Activated CD8-positive, alpha-beta memory T cell treated with anti-CD3 and anti-CD28 coated beads, Interleukin-2, amount 50 U/mL, for 1 hour (primary cell): ENCODE data around the gene GEMIN5.

ENCODE experiments used
- DNase-seq: peaks from one replicate; pipeline ENCODE4 v3.0.0-alpha.2; 2020; ENCODE audit errors: extremely low read depth

The GEMIN5 gene

GRCh38 chr5:154884424-154884823, 53.6 kb downstream of the GEMIN5 start:
- no peak for DNase-seq

DNA sequence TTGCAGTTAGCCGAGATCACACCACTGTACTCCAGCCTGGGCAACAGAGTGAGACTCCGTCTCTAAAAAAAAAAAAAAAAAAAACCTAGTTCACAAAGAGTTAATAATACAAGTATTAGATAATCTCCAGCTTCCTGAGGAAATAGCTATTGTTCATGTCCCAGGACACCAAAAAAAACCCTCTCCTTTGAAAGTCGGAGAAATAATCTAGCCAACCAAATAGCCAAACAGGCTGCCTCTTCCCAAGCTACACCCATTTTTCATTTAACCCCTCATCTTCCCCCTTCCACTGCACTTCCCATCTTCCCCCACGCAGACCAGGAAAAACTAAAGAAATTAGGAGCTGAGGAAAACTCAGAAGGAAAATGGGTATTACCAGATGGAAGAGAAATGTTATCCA, 56.0 kb downstream of the GEMIN5 start:
- DNase-seq, result no peak

GRCh38 chr5:154878642-154879335, 59.2 kb downstream of the GEMIN5 start:
- no peak for DNase-seq

DNA sequence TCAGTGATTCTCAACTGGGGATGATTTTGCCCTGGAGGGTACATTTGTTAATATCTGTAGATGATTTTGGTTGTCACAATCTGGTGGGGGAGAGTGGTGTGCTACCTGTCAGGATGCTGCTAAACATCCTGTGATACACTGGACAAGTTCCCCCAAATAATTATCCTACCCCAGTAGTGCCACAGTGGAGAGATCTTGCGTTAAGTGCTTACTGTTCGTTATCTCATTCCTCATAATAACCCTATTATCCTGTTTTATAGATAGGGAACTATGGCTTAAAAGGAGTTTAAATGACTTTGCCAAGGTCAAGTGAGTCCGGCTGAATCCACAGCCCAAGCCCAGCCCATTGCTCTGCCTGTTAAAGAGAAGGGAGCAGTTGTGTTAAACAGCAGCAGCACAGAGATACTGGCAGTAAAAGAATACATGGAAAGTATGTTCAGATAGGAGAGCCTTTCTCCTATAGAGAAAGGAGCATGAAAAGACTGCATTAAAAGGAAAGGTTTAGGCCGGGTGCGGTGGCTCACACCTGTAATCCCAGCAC, 64.2 kb downstream of the GEMIN5 start:
- DNase-seq, result no peak

- no peak for DNase-seq
Observed at GRCh38 chr5:154871734-154872133, 66.3 kb downstream of the GEMIN5 start.

- no peak for DNase-seq
Observed at GRCh38 chr5:154868702-154869101, 69.3 kb downstream of the GEMIN5 start.

DNA sequence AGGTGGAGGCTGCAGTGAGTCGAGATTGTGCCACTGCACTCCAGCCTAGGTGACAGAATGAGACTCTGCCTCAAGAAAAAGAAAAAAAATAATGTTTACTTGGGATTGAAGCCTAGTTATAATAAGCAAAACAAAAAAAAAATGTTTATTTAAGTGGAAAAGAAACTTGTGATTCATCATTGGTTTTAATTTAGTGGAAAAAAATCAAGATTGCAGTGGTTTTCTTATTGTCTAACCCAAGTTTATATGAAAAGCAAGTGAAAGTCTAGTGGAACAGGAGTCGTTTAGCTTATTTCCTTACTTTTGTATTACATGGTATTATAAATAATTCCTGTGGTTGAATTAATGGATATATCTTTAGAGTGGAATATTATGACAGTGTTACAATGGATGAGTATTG, 71.2 kb downstream of the GEMIN5 start:
- DNase-seq, result no peak

DNA sequence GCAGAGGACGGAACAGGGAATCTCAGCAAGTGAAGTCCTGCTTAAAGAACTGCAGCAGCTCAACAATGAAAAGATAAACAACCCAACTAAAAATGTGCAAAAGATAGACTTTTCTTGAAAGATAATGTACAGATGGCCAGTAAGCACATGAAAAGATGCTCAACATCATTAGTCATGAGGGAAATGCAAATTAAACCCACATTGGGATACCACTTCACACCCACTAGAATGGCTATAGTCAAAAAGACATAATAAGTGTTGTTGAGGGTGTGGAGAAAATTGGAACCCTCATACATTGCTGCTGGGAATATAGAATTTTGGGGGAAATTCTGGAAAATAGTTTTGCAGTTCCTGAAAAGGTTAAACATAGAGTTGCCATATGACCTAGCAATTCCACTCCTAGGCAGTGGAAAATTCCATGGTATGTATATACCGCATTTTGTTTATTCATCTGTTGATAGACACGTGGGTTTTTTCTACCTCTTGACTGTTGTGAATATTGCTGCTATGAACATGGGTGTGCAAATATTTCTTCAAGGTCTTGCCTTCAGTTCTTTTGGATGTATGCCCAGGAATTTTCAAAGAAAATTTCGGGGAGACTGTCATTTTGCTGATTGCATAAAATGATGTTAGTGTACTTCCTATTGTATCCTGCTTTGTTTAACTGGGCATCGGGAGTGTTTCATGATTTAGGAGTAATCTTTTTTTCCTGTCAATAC, 72.4 kb downstream of the GEMIN5 start:
- DNase-seq, result no peak

GRCh38 chr5:154863291-154864080, 74.5 kb downstream of the GEMIN5 start:
- no peak for DNase-seq

DNA sequence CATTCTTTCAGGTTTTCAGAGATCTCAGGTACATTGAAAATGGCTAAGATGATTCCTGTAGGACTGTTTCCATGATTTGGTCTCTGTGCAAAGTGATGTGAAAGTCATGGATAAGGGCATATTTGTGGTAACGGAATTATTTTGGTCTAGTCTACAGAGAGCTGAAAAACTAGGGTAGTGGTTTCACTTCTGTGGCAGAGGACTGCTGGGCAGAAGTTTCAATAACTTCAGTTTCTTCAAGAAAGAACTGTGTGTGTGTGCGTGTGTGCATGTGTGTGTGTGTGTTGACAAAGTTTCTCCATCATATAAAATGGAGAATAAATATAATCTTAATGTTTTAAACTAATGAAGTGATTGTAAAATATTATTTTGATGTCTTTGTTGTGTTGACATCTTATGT, 75.2 kb downstream of the GEMIN5 start:
- no peak for DNase-seq

- no peak for DNase-seq
Observed at GRCh38 chr5:154861946-154862345, 76.1 kb downstream of the GEMIN5 start.

- no peak for DNase-seq
Observed at GRCh38 chr5:154860765-154861164, 77.2 kb downstream of the GEMIN5 start.

GRCh38 chr5:154860123-154860522, 77.9 kb downstream of the GEMIN5 start:
- no peak for DNase-seq

DNA sequence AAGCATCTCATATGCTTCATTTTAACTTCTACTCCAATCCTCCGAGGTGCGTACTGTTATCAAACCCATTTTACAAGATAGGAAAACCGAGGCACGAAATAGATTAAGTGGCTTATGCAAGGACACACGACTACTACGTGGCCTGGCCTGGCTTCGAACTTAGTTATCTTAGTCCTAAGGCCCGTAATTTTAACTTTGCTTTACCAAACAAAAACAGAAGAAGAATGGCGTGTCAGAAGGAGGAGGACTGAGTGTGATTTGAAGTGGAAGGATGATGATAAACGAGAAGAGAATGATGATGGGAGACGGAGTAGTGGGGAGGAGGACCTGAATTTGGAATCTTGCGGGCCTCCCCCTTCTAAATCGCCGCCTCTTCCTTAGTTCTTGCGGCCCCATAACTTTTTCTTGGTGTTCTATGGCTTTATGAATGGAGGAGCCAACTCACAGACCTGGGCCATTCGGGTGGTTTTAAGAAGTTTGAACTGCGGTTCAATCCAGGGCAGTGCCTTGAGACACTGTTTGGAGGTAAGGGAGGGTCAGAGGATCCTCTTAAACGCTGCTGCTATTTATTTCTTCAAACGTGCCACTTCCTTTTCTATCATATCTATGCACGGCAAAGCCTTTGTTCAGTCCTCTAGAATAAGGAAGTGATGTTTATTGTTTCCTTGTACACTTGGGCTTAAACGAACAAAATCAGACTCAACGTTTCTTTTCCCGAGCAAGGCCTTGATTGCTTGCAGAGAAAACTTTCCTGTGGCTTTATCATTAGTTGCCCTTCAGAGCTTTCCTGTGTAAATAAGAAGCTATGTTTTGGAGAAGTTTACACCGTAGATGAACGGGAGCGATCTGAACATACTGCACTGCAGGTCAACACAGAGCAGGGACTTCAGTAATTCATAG, 78.8 kb downstream of the GEMIN5 start:
- DNase-seq, result no peak

DNA sequence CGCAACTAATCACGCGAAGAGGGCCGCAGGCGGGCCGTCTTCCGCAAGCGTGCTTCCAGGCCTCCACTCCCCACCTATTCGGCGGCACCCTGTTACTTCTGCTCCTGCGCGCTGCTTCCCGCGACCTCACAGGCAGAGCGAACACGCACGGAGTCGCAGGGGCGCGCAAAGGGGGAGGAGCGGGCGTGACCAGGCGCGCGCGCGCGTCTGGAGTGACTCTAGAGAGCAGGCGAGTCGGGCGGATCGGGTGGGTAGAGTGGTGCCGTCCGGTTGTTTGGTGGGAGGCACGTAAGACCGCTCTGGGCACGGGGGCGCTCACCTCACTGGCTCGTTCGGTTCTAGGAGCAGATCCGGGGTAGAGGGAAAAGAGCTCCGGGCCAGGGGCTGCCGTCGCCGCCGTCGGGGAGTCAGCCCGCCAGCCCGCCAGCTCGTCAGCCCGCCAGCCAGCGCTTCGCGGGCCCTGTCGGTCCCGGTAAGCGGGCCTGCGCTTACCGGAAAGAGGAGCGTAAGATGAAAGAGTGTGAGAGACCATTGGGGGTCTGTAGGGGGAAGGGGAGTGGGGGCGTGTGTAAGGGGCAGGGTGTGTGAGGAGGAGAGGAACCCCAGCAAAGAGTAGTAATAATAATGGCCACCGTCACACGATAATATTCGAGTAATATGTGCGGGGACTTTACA, 79.6 kb downstream of the GEMIN5 start, which contains the start of gene CNOT8:
CNOT8 (plus strand) TSS at position 331 of the 675 bp plus-strand sequence. CDS start 4,652 bp downstream, outside the sequence.
- peak; percentile 87 for DNase-seq

- peak; percentile 79 for DNase-seq
Observed at GRCh38 chr5:154857530-154858296, 80.3 kb downstream of the GEMIN5 start.

DNA sequence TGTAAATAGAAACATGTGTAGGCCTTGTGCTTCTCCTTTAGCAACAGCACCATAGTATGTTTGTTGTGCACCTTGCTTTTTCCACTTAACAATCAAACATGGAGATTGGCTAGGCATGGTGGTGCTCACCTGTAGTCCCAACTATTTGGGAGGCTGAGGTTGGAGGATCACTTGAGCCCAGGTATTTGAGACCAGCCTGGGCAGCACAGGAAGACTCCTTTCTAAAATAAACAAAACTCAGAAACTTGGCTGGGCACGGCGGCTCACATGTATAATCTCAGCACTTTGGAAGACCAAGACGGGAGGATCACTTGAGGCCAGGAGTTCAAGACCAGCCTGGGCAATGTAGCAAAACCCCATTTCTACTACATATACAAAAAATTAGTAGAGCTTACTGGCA, 86.7 kb downstream of the GEMIN5 start:
- no peak for DNase-seq

DNA sequence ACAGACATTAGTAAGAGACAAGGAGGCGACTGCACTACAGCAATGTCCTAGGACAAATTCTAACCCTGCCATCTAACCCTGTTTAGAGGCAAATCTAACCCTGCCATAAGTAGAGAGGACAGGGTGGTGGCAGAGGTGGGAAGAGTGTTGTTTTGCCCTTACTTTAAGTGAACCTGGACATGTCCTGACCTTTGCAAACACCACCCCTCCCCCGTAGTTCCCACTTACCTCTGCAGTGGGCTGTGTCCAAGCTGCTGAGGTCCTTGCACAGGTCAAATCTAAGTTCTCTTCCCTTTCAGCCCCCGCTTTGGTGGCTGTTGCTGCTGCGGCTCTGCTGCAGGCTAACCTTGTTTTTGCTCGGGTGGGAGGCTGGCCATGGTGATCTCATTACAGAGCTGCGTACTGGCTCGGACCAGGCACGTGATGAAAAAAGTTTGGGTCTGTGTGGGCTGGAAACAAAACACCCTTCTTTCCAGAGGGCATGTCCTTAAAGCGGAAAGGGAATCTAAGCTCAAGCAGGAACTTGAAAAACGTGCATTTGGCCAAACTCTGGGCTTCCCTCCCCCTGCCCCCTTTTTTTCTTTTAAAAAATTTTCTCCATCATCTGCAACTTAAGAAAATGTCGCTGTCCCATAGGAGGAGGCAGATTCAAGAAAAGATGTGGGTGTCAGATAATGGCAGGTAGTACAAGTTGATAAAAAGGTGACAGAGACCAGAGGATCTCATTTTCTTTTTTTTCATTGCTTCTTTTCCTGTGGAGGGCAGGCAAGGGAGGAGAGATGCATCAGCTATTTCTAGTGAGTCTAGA, 87.6 kb downstream of the GEMIN5 start, which contains the start of gene FAXDC2:
FAXDC2 (minus strand) TSS at position 349 of the 808 bp plus-strand sequence. CDS start 12,425 bp downstream, outside the sequence.
- DNase-seq, result no peak

DNA sequence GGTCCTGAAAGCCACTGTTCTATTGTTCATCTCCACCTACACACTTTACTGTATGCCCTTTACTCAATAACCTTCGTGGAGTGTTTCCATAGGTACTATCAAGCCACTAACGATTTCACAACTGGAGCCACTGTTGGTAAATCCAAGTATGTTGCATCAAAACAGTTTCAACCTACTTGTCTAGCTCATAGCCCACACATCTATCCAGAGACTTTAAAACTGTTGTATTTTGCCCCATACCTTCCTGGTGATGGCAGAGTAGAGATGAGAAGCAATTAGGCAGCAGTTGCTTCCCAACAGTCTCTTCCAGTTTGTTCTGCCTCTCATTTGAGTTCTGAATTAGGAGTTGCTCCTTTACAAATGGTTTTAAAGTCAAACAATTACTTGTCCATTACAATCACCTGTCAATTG, 88.2 kb downstream of the GEMIN5 start:
- DNase-seq, result no peak
